Breast epithelium (tissue), 3 donors: ENCODE results near the gene RDH16.

Source experiments
- CTCF ChIP-seq, 3 donors: fragments of 450-650 bp; IDR thresholded peaks; one replicate each; pipeline ENCODE4 v1.5.1; 2016 to 2017; ENCODE audit warnings: antibody characterized with exemption in 3 of 3, mild to moderate bottlenecking in 3 of 3, moderate library complexity in 3 of 3
- POLR2A ChIP-seq: fragments of 450-650 bp; IDR thresholded peaks from one replicate; pipeline ENCODE4 v1.6.1; 2016; ENCODE audit warnings: antibody characterized with exemption, mild to moderate bottlenecking, moderate library complexity
- POLR2AphosphoS5 ChIP-seq, 3 donors: sonication (generic); formaldehyde crosslinking; IDR thresholded peaks; one replicate each; pipeline ENCODE4 v1.6.1; 2017; ENCODE audit warnings: antibody characterized with exemption in 3 of 3

- no peak for TF ChIP-seq CTCF (IDR thresholded peaks at IDR 0.05)
- no peak for TF ChIP-seq POLR2AphosphoS5 (IDR thresholded peaks at IDR 0.05)
- no peak for TF ChIP-seq POLR2A
Measured at GRCh38 chr12:56932867-56933266, 24.5 kb downstream of the RDH16 start.
